Lower leg skin (tissue), 3 donors: ENCODE measurements around the gene SSTR3.

Experiments
- POLR2A ChIP-seq, 2 donors: fragments of 450-650 bp; IDR thresholded peaks; one replicate each; pipeline ENCODE4 v1.6.1; 2016 to 2017; ENCODE audit warnings: antibody characterized with exemption in 2 of 2, mild to moderate bottlenecking in 1 of 2, moderate library complexity in 1 of 2
- TF ChIP-seq, protein P1 (sequence below), 3 donors: fragments of 450-650 bp; IDR thresholded peaks; one replicate each; pipeline ENCODE4 v1.5.1; 2016; ENCODE audit warnings: antibody characterized with exemption in 3 of 3, mild to moderate bottlenecking in 3 of 3, moderate library complexity in 2 of 3

GRCh38 chr22:37192741-37193140 lies 19.5 kb downstream of the SSTR3 start:
- TF ChIP-seq, protein P1, sequence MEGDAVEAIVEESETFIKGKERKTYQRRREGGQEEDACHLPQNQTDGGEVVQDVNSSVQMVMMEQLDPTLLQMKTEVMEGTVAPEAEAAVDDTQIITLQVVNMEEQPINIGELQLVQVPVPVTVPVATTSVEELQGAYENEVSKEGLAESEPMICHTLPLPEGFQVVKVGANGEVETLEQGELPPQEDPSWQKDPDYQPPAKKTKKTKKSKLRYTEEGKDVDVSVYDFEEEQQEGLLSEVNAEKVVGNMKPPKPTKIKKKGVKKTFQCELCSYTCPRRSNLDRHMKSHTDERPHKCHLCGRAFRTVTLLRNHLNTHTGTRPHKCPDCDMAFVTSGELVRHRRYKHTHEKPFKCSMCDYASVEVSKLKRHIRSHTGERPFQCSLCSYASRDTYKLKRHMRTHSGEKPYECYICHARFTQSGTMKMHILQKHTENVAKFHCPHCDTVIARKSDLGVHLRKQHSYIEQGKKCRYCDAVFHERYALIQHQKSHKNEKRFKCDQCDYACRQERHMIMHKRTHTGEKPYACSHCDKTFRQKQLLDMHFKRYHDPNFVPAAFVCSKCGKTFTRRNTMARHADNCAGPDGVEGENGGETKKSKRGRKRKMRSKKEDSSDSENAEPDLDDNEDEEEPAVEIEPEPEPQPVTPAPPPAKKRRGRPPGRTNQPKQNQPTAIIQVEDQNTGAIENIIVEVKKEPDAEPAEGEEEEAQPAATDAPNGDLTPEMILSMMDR (IDR thresholded peaks at IDR 0.05) = no peak
- no peak for TF ChIP-seq POLR2A (IDR thresholded peaks at IDR 0.05)
